ENCODE data around the gene JAGN1. TPM values are rescaled to one million over a fixed set of nuclear protein-coding genes. Genes with fewer than 3 reads are reported as not detected.
"Not testable (repeated sequence)": the region's sequence is repeated elsewhere in the genome, so short reads cannot be mapped to it uniquely, and the experiment has no call there.

The JAGN1 gene
- total RNA-seq, 2 experiments from 2014 or later = 21.0 to 29.5 TPM

DNA sequence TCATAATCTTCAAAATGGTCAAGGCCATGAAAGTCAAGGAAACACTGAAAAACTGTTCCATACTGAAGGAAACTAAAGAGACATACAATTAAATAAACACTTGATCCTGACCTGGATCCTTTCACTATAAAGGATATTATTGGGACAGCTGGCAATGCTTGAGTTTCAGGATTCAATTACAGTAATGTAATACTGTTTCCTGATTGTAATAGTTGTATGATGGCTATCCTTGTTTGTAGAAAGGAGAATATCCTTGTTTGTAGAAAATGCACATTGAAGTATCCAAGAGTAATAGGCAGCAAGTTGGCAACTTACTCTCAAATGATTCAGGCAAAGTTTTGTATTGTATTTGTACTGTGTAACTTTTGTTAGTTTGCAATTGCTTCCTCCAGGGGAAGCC lies 15.0 kb upstream of the JAGN1 start:
- no peaks in the 10 kb centered on the region for H3K4me1 ChIP-seq (ENCODE audit: insufficient read depth, low read length, poor library complexity, severe bottlenecking)
- no peak for DNase-seq (ENCODE audit: low spot score)
- no peaks in the 10 kb centered on the region for H3K9me2 ChIP-seq (ENCODE audit: insufficient read depth, low read length)
- H4K20me1 ChIP-seq (ENCODE audit: insufficient read depth, low read length) = no peaks in the 10 kb centered on the region
- H3K27ac ChIP-seq (ENCODE audit: low read depth, low read length, poor library complexity, severe bottlenecking) = no peak overlapping the region
- TF ChIP-seq, protein P1, sequence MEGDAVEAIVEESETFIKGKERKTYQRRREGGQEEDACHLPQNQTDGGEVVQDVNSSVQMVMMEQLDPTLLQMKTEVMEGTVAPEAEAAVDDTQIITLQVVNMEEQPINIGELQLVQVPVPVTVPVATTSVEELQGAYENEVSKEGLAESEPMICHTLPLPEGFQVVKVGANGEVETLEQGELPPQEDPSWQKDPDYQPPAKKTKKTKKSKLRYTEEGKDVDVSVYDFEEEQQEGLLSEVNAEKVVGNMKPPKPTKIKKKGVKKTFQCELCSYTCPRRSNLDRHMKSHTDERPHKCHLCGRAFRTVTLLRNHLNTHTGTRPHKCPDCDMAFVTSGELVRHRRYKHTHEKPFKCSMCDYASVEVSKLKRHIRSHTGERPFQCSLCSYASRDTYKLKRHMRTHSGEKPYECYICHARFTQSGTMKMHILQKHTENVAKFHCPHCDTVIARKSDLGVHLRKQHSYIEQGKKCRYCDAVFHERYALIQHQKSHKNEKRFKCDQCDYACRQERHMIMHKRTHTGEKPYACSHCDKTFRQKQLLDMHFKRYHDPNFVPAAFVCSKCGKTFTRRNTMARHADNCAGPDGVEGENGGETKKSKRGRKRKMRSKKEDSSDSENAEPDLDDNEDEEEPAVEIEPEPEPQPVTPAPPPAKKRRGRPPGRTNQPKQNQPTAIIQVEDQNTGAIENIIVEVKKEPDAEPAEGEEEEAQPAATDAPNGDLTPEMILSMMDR (conservative IDR thresholded peaks at IDR 0.05; ENCODE audit: low read length) = no peak
- TF ChIP-seq EZH2phosphoT487 (IDR thresholded peaks at IDR 0.05; ENCODE audit: borderline replicate concordance, low read depth, low read length) = no peak
- no peaks in the 10 kb centered on the region for H3K9me3 ChIP-seq (ENCODE audit: low read length)
- no peak overlapping the region for H3K4me2 ChIP-seq (ENCODE audit: low read length)
- POLR2A ChIA-PET = interaction anchor here (0.6 kb wide), 1 partner anchor 172 kb away, joined by 3 read pairs; no protein-coding TSS in a partner anchor
- intact Hi-C loops (cut with micrococcal nuclease; ENCODE audit: unreplicated experiment) = no loop called here
- no peak overlapping the region for H2AFZ ChIP-seq (ENCODE audit: low read length)
- no peak overlapping the region for H3K4me3 ChIP-seq (ENCODE audit: low read depth, low read length, poor library complexity, severe bottlenecking)
- no peaks in the 10 kb centered on the region for H3K79me2 ChIP-seq (ENCODE audit: insufficient read depth, low read depth, low read length)
- no peaks in the 10 kb centered on the region for H3K36me3 ChIP-seq (ENCODE audit: insufficient read depth, low read length)
- BruUV-seq (replicated peaks) = no TSS peak
- CTCF ChIA-PET (ENCODE audit: unreplicated experiment) = no interaction called here

- H3K79me2 ChIP-seq (ENCODE audit: insufficient read depth, low read depth, low read length); H3K4me2 ChIP-seq (ENCODE audit: low read length); H3K4me1 ChIP-seq (ENCODE audit: insufficient read depth, low read length, poor library complexity, severe bottlenecking); H3K27ac ChIP-seq (ENCODE audit: low read depth, low read length, poor library complexity, severe bottlenecking); H3K4me3 ChIP-seq (ENCODE audit: low read depth, low read length, poor library complexity, severe bottlenecking); CTCF ChIA-PET (ENCODE audit: unreplicated experiment); intact Hi-C loops (cut with micrococcal nuclease; ENCODE audit: unreplicated experiment); H4K20me1 ChIP-seq (ENCODE audit: insufficient read depth, low read length); H3K9me2 ChIP-seq (ENCODE audit: insufficient read depth, low read length); H3K36me3 ChIP-seq (ENCODE audit: insufficient read depth, low read length); H2AFZ ChIP-seq (ENCODE audit: low read length); H3K9me3 ChIP-seq (ENCODE audit: low read length); BruUV-seq (replicated peaks); DNase-seq (ENCODE audit: low spot score): not testable (repeated sequence)
- POLR2A ChIA-PET = interaction anchor here (0.7 to 1.2 kb wide), 2 partner anchors 8 to 35 kb away, joined by 3 to 6 read pairs; no protein-coding TSS in a partner anchor
Observed at GRCh38 chr3:9876255-9876654, 14.2 kb upstream of the JAGN1 start.

DNA sequence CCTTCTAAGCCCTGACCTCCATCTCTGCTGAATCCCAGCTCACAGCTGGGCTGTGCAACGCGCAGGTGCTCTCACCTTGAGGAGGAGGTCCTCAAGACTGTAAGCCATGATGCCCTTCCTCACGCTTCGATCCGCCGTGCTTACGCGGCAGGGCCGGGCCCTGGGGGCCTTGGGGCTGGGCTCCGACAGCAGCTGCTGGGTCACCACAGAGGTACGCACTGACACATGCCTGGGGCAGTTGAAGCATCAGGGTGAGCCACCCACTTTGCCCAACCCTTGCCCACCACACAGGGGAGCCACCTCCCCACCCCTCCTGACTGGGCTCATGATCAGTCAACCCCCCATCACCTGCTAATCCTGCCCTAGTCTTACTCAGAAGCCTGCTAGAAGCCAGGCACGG lies 13.4 kb upstream of the JAGN1 start:
- ChIA-PET POLR2A (interaction anchor here (1.2 kb wide), 1 partner anchor 36 kb away, joined by 3 read pairs; no protein-coding TSS in a partner anchor), CTCF (ENCODE audit: unreplicated experiment) (no interaction called here)
- TF ChIP-seq, protein P1 (conservative IDR thresholded peaks at IDR 0.05; ENCODE audit: low read length) = 0 out of 2 replicates have a peak, but pooled peaks have one; percentile 26
- TF ChIP-seq EZH2phosphoT487 (IDR thresholded peaks at IDR 0.05; ENCODE audit: borderline replicate concordance, low read depth, low read length) = no peak
- Histone ChIP-seq H3K27ac (ENCODE audit: low read depth, low read length, poor library complexity, severe bottlenecking) (no peak overlapping the region), H3K79me2 (ENCODE audit: insufficient read depth, low read depth, low read length) (no peaks in the 10 kb centered on the region), H3K4me2 (ENCODE audit: low read length) (no peak overlapping the region), H2AFZ (ENCODE audit: low read length) (no peak overlapping the region), H3K4me1 (ENCODE audit: insufficient read depth, low read length, poor library complexity, severe bottlenecking) (no peaks in the 10 kb centered on the region), H3K9me3 (ENCODE audit: low read length) (no peaks in the 10 kb centered on the region), H4K20me1 (ENCODE audit: insufficient read depth, low read length) (no peaks in the 10 kb centered on the region), H3K9me2 (ENCODE audit: insufficient read depth, low read length) (no peaks in the 10 kb centered on the region), H3K36me3 (ENCODE audit: insufficient read depth, low read length) (no peaks in the 10 kb centered on the region), H3K4me3 (ENCODE audit: low read depth, low read length, poor library complexity, severe bottlenecking) (no peak overlapping the region)
- DNase-seq (ENCODE audit: low spot score) = no peak
- intact Hi-C loops (cut with micrococcal nuclease; ENCODE audit: unreplicated experiment) = no loop called here
- BruUV-seq (replicated peaks) = no TSS peak

All from OCI-LY7 (cell line).